CD14-positive monocyte (primary cell): Measurements from ENCODE around the gene CDA. TPM values are rescaled to one million over a fixed set of nuclear protein-coding genes. Genes with fewer than 3 reads are reported as not detected.

Experiments used
- DNase-seq, 3 donors: peaks; one replicate each; pipeline ENCODE4 v3.0.0-alpha.2; 2011 to 2022
- H2AFZ ChIP-seq: 2 replicates; pipeline ENCODE4 v1.6.0; 2012; ENCODE audit warnings: mild to moderate bottlenecking, low read depth, low read length, inconsistent platforms; ENCODE audit not compliant: insufficient read depth, poor library complexity, severe bottlenecking
- H3K27ac ChIP-seq, 2 donors: 1 replicate in 1 of 2; 2 replicates in 1 of 2; pipeline ENCODE4 v1.5.1; 2012 to 2013; ENCODE audit warnings: low read length in 2 of 2, control low read depth in 1 of 2, inconsistent platforms in 1 of 2, low read depth in 1 of 2, mild to moderate bottlenecking in 1 of 2
- H3K27me3 ChIP-seq, 2 donors: one replicate each; pipeline versions ENCODE4 v1.6.0 to v1.6.1; 2011 to 2013; ENCODE audit warnings: low read length in 2 of 2; ENCODE audit not compliant: control insufficient read depth in 2 of 2, insufficient read depth in 2 of 2
- H3K36me3 ChIP-seq, 2 donors: replicated peaks in 1 of 2; 1 replicate in 1 of 2; 2 replicates in 1 of 2; pipeline versions ENCODE4 v1.5.1 to v1.6.1; 2012 to 2013; ENCODE audit warnings: low read length in 2 of 2, control low read depth in 1 of 2, inconsistent platforms in 1 of 2, mild to moderate bottlenecking in 1 of 2; ENCODE audit not compliant: insufficient read depth in 2 of 2, control insufficient read depth in 1 of 2
- H3K4me1 ChIP-seq, 2 donors: 1 replicate in 1 of 2; 2 replicates in 1 of 2; pipeline versions ENCODE4 v1.5.1 to v1.6.1; 2012 to 2013; ENCODE audit warnings: low read length in 2 of 2, control low read depth in 1 of 2, inconsistent platforms in 1 of 2, mild to moderate bottlenecking in 1 of 2, moderate library complexity in 1 of 2; ENCODE audit not compliant: insufficient read depth in 2 of 2, control insufficient read depth in 1 of 2
- H3K4me2 ChIP-seq: replicated peaks from 2 replicates; pipeline ENCODE3; 2012; ENCODE audit warnings: low read length, moderate library complexity, mild to moderate bottlenecking; ENCODE audit not compliant: poor library complexity, severe bottlenecking; ENCODE audit errors: extremely low read depth
- H3K4me3 ChIP-seq, 3 experiments: fragments of 200-600 bp in 1 of 3; sonication (generic) in 1 of 3; replicated peaks in 1 of 3; 1 replicate in 2 of 3; 2 replicates in 1 of 3; pipeline ENCODE4 v1.5.1; 2011 to 2013; ENCODE audit warnings: low read length in 3 of 3, mild to moderate bottlenecking in 3 of 3, control low read depth in 2 of 3, low read depth in 2 of 3, inconsistent platforms in 1 of 3, moderate library complexity in 1 of 3
- H3K79me2 ChIP-seq: 2 replicates; pipeline ENCODE4 v1.6.0; 2012; ENCODE audit warnings: mild to moderate bottlenecking, control low read depth, inconsistent platforms, low read length, moderate library complexity; ENCODE audit not compliant: insufficient read depth
- H3K9ac ChIP-seq: 2 replicates; pipeline ENCODE4 v1.6.0; 2017; ENCODE audit warnings: low read length, mild to moderate bottlenecking; ENCODE audit not compliant: insufficient read depth, poor library complexity, severe bottlenecking
- H3K9me3 ChIP-seq, 2 donors: replicated peaks in 1 of 2; 1 replicate in 1 of 2; 2 replicates in 1 of 2; pipeline versions ENCODE4 v1.5.1 to v1.6.1; 2012 to 2013; ENCODE audit warnings: low read length in 2 of 2, control low read depth in 1 of 2; ENCODE audit not compliant: control insufficient read depth in 1 of 2, insufficient read depth in 1 of 2
- H4K20me1 ChIP-seq: 2 replicates; pipeline ENCODE4 v1.6.0; 2012; ENCODE audit warnings: mild to moderate bottlenecking, low read length, control low read depth, moderate library complexity; ENCODE audit not compliant: insufficient read depth
- H3K27ac Mint-ChIP-seq, 7 donors: one replicate each; pipeline ENCODE4 v1.8.0; 2020; ENCODE audit warnings: mild to moderate bottlenecking in 7 of 7, mixed read lengths in 7 of 7, moderate library complexity in 6 of 7, inconsistent platforms in 2 of 7
- H3K27me3 Mint-ChIP-seq, 3 donors: one replicate each; pipeline ENCODE4 v1.8.0; 2021 to 2022; ENCODE audit warnings: low read depth in 3 of 3, mild to moderate bottlenecking in 3 of 3, mixed read lengths in 3 of 3, moderate library complexity in 3 of 3, inconsistent platforms in 1 of 3
- H3K36me3 Mint-ChIP-seq, 2 donors: one replicate each; pipeline ENCODE4 v1.8.0; 2020; ENCODE audit warnings: mixed read lengths in 2 of 2, inconsistent platforms in 1 of 2, mild to moderate bottlenecking in 1 of 2
- H3K4me1 Mint-ChIP-seq: one replicate; pipeline ENCODE4 v1.8.0; 2020; ENCODE audit warnings: mild to moderate bottlenecking, mixed read lengths
- H3K4me3 Mint-ChIP-seq, 2 donors: one replicate each; pipeline ENCODE4 v1.8.0; 2020; ENCODE audit warnings: mild to moderate bottlenecking in 2 of 2, mixed read lengths in 2 of 2, moderate library complexity in 1 of 2
- H3K9me3 Mint-ChIP-seq, 7 donors: one replicate each; pipeline ENCODE4 v1.8.0; 2020 to 2022; ENCODE audit warnings: mixed read lengths in 7 of 7, mild to moderate bottlenecking in 6 of 7, moderate library complexity in 6 of 7, inconsistent platforms in 2 of 7
- CTCF ChIP-seq: fragments of 200-600 bp; IDR thresholded peaks from one replicate; pipeline ENCODE4 v1.8.0; 2022; ENCODE audit warnings: antibody characterized with exemption, mild to moderate bottlenecking
- WGBS: methylation state at CpG from one replicate; pipeline ENCODE4 v1.1.5; 2013; ENCODE audit warnings: missing lambda C conversion rate; ENCODE audit not compliant: insufficient coverage; 5-methylcytosine and 5-hydroxymethylcytosine counted together
- intact Hi-C, 2 donors: fragments of 100-400 bp; cut with micrococcal nuclease; formaldehyde crosslinking; loops; one replicate each; pipeline versions ENCODE4 v1.15.0 to v1.15.1; 2023
- polyA plus RNA-seq, 3 donors: library from polyadenylated mRNA; depleted of rRNA in 1 of 3; unstranded in 2 of 3; stranded (reverse) in 1 of 3; fragments of 300-500 nt in 2 of 3; fragments of >200 nt in 1 of 3; fragmentation: Illumina TruSeq in 2 of 3; gene quantifications; 1 replicate in 2 of 3; 2 replicates in 1 of 3; pipeline ENCODE4 v1.2.3, GENCODE V29; 2012 to 2021

Gene CDA
- polyA plus RNA-seq, 3 donors = 113 to 348 (median 217) TPM

- intact Hi-C loops = no loop called here
- H3K36me3 Mint-ChIP-seq = peaks cover 0 to 2% of the 10 kb centered on the region in 2 donors
- peaks cover 38 to 48% (median 39%) of the 10 kb centered on the region in 3 donors for H3K27me3 Mint-ChIP-seq
- H3K36me3 ChIP-seq = no peaks in the 10 kb centered on the region
- no peak overlapping the region for H3K4me2 ChIP-seq
- 88% methylated on average over 7 of the region's 7 CpGs for WGBS
- H3K9me3 Mint-ChIP-seq = peaks cover 0 to 12% (median 0%) of the 10 kb centered on the region in 7 donors
- no peak for TF ChIP-seq CTCF
- no peak overlapping the region for H3K4me3 Mint-ChIP-seq
- no peak overlapping the region for H3K27ac ChIP-seq
- no peak overlapping the region for H2AFZ ChIP-seq
- no peak overlapping the region for H3K4me3 ChIP-seq
- peaks cover 41 to 57% of the 10 kb centered on the region in 2 donors for H3K27me3 ChIP-seq
- no peaks in the 10 kb centered on the region for H3K4me1 ChIP-seq
- DNase-seq = no peak
- peaks cover 5% of the 10 kb centered on the region for H3K4me1 Mint-ChIP-seq
- H4K20me1 ChIP-seq = no peaks in the 10 kb centered on the region
- H3K9me3 ChIP-seq = peaks cover 0 to 15% of the 10 kb centered on the region in 2 donors
- H3K79me2 ChIP-seq = no peaks in the 10 kb centered on the region
- H3K27ac Mint-ChIP-seq = no peak overlapping the region
- no peak overlapping the region for H3K9ac ChIP-seq
Measured at GRCh38 chr1:20555025-20555757, 33.7 kb upstream of the CDA start.

DNA sequence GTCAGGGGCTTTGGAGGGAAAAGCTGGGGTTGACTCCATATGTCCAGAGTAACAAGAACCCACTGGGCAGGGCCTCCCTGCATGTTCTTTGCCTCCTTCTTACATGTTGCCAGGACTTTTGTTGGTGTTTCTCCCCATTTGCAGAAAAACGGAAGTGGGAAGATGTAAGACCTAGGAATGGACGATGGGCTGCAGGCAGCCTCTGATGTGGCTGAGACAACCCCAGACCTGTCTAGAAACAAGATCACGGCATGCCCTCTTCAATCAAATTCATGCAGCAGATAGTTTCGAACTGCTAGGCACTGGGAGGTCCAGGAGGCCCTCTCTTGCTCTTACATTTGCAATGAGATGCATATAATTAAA, 33.2 kb upstream of the CDA start:
- Histone ChIP-seq H3K9me3 (peaks cover 0 to 15% of the 10 kb centered on the region in 2 donors), H4K20me1 (no peaks in the 10 kb centered on the region), H2AFZ (no peak overlapping the region), H3K4me2 (no peak overlapping the region), H3K4me3 (no peak overlapping the region), H3K27ac (no peak overlapping the region), H3K27me3 (peaks cover 39 to 52% of the 10 kb centered on the region in 2 donors), H3K79me2 (no peaks in the 10 kb centered on the region), H3K36me3 (no peaks in the 10 kb centered on the region), H3K9ac (no peak overlapping the region), H3K4me1 (no peaks in the 10 kb centered on the region)
- no peak for TF ChIP-seq CTCF
- WGBS = 75% methylated on average over 2 of the region's 4 CpGs
- Mint-ChIP-seq H3K27ac (no peak overlapping the region), H3K4me3 (peak overlapping the region in 1 of 2 donors; percentile 60), H3K4me1 (peaks cover 5% of the 10 kb centered on the region), H3K27me3 (peaks cover 35 to 48% (median 36%) of the 10 kb centered on the region in 3 donors), H3K36me3 (peaks cover 0 to 2% of the 10 kb centered on the region in 2 donors), H3K9me3 (peaks cover 0 to 12% (median 2%) of the 10 kb centered on the region in 7 donors)
- intact Hi-C loops = no loop called here
- no peak for DNase-seq
